Hematopoietic multipotent progenitor cell treated with erythropoietin and hydrocortisone succinate and interleukin-3 and kit ligand, for 15 days (in vitro differentiated cells): ENCODE results near the gene SEC61A1.

ENCODE experiments used
- DNase-seq: peaks from one replicate; pipeline ENCODE4 v3.0.0-alpha.2; 2015; ENCODE audit warnings: low spot score

SEC61A1 gene

GRCh38 chr3:128113817-128114794 lies 61.9 kb downstream of the SEC61A1 start:
- no peak for DNase-seq
